Measurements from ENCODE around the gene DNAJB8.

Gene DNAJB8

DNA sequence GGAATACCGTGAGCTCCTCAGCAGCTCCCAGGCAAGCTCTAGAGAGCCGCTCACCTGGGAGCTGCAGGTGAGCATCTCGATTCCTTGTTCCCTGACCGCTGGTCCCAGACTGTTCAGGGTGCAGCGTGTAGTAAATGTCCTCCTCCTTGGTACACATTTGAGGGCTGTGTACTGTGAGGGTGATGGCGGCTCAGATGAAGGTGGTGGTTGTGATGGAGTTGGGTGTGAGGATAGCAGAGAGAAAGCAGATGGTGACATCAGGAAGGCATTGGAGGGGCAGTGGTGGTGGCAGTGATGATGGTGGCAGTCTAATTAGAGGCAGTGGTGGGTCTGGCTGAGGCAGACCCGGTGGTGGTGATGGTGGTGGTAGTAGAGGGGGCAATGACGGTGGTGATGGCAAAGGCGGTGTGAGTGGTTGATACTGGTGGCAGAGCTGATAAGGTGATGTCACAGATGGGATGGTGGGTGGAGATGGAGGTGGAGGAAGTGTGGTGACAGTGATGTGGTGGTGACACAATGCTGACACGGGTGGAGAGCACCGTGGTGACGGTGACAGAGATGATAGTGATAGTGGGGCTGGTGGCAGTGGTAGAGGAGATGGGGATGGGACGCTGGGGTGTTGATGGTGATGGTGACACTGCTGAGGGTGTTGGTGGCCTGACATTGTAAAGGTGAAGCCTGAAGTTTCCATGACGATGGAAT, at the start of gene DNAJB8:
DNAJB8 (minus strand) TSS at position 51 of the 702 bp plus-strand sequence. CDS start 3,645 bp downstream, outside the sequence.
- no peak for DNase-seq (ENCODE audit: low spot score)

DNA sequence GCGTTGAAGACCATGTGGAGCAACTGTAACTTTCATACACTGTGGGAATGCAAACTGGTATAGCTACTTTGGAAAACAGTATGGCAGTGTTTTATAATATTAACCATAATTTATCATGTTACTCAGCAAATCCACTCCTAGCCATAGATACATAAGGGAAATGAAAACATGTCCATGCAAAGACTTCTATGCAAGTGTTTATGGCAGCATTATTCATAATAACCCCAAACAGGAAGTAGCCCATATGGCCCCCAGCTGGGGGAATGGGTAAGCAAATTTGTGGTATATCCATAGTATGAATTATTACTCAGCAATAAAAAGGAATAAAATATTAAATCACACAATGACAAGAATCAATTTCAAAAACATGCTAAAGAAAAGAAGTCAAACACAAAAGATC, 49.3 kb upstream of the DNAJB8 start:
- no peak for DNase-seq (ENCODE audit: low spot score)

DNA sequence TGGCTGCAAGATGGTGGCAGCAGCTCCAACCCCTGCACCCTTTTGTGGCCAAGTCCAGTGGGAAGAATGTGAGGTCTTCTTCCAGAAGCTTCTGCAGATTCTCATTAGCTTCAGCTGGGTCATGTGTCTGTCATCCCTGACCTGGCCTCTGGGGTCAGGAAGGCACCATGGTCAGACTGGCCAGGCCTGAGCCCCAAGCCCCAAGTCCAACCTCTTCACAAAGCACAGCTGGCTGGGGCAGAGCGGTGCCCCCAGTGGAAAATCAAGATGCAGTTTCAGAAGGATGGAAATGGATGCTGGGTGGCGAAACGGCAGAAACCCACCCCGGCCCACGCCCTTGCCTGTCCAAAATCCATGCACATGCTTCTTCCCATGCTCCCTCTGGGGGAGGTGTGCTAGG, 42.2 kb upstream of the DNAJB8 start:
- no peak for DNase-seq (ENCODE audit: low spot score)

DNA sequence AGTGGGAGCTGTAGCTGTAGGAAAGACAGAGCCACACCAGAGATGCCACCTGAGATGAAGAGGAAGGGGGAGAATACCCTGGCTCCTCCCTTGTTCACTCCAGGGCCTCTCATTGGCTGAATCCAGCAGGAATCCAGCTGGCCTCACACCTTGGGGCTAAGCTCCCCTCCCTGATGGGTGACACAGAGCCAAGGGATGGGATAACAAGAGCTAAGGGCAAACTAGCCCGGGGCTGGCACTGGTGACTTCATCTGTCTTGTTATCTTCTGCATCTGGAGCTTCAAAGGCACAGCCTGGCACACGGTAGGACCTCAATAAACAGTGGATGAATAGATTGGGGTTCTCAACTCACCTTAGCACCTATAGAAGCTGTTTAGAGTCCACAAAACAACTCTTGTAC, 40.1 kb upstream of the DNAJB8 start:
- DNase-seq (ENCODE audit: low spot score) = no peak

DNA sequence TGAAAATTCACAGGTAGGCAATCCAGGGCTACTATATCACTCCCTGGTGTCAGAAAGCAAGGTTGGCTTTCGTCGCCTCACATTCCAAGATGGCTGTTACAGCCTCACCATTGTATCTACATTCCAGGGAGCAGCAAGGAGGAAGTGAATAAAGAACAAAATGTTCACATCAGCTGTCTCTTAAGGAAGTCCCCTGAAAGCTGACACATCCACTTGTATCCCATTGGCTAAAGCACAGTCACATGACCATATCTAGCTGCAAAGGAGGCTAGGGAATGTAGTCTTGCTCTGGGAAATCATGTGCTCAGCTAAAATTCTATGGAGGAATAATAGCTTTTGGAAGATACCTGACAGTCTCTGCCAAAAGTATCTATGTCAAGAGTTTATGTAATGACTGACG, 39.1 kb upstream of the DNAJB8 start:
- DNase-seq (ENCODE audit: low spot score) = peak; percentile 11

DNA sequence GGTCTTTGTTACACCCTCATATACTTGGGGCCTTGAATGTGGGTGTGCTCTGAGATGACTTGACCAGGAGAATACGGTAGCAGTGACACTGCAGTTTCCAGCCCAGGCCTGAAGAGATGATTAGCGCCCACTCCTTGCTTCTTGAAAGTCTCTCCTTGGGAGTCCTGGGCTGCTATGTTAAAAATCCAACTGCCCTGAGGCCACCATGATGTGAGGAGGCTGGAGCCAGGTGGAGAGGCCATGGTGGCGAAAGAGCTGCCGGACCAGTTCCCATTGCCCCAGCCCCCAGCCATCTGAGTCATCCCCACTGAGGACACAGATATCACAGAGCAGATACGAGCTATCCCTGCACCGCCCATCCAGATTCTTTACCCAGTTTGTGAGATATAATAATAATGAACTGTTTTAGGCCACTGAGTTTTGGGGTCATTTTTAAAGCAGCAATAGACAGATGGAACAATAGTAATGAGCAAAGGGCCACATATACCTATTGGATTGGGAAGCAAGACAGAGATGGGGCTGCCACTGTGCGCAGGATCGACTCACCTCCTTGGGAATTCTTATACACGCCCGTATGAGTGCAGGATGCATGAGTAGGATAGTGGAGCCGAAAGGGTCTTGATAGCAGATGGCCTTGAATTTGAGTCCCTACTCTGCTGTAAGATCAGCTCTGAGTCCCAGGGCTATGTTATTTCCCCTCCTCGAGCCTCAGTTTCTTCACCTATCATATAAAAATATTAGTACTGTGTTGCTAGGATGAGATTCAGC, 38.5 kb upstream of the DNAJB8 start:
- DNase-seq (ENCODE audit: low spot score) = no peak

DNA sequence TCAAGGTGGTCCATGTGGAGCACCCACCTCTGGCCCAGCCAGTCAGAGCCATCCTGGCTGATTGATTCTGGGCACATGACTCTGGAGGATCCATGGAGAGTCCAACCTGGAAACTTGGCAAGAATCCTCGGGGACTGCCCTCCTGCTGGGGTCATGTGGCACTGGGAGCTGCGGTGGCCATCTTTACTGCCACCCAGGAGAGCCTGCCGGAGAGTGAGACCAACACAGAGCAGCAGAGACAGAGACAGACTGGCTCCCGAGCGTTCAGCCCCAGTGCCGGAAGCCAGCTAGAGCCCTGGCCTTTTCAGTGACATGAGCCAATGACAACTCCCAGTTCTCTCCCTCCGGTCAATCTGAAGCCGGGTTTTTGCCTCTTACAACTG, 37.8 kb upstream of the DNAJB8 start:
- DNase-seq (ENCODE audit: low spot score) = no peak

DNA sequence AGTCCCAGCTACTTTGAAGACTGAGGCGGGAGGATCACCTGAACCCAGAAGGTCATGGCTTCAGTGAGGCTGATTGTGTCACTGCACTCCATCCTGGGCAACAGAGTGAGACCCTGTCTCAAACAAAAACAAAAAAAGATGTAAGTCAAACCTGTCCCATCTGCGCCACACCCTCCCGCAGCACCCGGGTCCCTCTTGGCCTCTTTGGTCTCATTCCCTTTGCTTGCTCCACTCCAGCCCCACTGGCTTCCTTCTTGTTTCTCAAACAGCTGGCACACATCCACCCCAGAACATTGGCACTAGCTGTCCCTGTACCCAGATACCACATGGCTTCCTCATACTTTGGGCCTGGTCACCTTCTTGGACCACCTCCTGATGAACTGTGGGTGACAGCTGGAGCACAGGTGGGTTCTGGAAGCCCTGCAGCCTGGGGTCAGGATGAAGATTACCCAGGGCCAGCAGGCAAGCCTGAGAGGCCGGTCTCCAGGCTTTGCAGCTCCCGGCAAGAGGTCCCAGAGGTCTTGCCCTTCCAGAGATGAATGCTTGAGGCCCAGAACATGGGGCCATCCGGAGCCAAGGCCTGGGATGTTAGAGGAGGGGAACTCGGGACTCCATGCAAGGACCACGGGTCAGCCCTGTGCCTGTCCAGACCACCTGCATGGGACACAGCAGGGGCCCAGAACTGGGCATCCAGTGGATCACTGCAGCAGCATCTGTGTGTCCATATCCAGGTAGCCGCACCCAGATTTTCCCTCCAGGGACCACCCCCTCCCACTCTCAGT, 37.3 kb upstream of the DNAJB8 start:
- no peak for DNase-seq (ENCODE audit: low spot score)

DNA sequence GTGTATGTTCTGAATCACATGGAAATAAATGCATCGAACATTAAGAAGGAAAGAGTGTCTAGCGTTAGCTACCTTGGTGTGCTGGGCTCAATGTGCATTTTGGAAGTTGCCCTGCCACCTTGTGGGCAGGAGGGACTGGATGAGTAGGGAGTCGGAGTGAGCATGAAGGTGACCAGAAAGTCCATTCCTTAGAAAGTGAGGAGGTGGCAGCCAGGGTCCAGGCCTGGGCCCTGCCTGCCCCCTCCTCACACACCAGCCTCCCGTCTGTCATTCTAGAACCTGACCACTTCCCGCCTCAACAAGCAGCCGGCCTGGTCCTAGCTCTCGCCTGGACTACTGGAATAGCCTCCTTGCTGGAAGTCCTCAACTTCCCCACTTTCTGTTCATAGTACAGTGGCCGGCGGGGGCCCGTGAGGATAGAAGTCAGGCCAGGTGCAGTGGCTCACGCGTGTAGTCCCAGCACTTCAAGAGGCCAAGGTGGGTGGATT, 36.5 kb upstream of the DNAJB8 start:
- peak; percentile 22 for DNase-seq (ENCODE audit: low spot score)

DNA sequence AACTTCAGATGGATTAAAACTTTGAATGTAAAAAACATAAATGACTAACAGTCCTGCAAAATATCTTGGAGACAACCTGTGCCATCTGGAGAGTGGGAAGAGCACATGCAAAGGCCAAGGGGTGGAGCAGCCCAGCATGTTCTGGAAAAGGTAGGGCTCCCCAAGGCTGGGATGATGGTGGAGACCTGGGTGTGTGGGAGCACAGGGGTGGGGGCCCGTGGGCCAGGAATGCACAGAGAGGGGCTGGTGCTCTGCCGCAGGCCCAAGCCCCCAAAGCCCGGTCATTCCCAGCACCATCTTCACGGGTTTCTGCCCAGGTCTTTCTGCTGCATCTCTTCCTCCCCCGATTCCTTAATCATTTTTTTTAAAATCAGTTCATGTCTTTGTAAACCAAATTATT, 36.0 kb upstream of the DNAJB8 start:
- DNase-seq (ENCODE audit: low spot score) = no peak

DNA sequence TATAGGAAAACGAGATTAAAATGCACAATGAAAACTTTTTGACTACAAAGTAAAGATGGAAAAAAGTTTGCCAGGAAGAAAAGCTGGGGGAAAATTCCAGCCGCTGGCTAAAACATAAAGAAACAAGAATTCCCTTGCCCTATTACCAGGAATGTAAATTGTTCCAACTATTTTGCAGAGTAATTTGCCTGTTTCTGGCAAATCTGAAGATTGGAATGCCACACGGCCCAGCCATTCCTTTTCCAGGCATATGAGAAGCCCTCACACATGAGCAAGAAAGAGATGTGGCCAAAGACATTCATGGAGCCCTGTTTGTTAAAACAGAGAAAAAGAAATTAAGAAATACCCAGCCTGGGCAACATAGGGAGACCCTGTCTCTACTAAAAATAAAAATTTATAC, 34.7 kb upstream of the DNAJB8 start:
- DNase-seq (ENCODE audit: low spot score) = no peak

DNA sequence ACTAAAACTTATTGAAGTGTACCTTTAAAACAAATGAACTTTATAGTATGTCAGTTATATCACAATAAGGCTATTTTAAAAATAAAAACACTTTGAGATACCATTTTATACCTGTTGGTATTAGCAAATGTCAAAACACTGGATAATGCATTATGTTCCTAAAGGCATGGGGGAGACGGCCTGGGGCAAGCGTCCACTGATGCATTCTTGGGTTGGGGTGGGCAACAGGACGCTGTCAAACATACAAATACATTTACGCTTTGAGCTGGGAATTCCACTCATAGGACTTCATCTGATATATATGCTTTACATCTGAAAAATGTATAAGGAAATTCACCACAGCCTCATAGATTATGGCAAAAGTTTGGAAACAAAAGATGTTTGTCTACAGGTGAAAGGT, 33.9 kb upstream of the DNAJB8 start:
- DNase-seq (ENCODE audit: low spot score) = no peak

DNA sequence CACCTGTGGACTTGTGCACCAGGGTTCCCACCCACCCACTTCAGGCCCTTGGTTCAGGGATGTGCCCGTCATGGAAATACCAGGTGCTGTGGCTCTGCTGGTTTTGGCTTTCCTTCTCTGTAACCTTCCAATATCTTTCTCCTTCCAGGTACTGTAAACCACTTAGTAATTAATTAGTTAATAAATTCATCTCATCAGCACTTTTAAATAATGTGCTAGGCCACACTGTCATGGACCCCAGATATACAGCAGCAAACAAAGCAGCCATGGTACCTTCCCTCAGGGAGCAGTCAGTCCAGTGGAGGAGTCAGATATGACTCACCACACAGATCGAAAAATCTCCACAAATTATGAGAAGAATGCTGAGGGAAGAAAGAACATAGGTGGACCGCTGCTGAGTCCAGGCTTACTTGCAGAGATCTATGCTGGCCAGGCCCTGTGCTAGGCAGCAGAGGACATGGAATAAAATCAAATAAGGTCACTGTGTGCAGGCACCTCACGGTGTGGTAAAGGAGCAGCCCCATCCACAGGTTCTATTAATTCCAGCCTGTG, 33.1 kb upstream of the DNAJB8 start:
- DNase-seq (ENCODE audit: low spot score) = peak; percentile 20

DNA sequence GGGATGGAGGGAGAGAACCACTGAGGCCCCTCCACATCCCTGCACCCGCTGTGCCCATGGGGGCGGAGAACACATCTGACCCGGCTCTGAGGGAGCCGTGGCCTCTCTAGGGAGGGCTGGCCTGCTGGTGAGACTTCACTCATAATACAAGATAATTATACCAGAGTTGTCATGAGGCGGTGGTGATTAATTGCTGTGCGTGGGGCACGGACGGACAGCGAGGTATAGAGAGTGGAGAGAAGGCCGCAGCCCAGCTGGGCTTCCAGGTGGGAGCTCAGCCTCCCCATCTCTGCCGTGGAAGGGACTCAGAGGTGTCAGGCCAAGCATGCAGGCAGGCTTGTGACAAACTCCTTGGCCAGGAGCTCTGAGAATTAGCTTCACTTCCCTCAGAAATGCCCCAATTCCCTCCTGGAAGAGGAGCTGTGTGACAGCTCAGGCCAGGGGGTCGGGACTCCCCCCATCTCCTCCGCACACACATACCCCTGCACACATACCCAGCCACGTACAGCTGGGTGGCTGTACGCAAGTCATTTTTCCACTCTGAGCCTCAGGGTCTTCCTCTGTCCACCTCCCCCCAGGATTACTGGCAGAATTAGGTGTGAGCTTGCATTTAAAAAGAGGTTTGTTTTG, 32.3 kb upstream of the DNAJB8 start:
- no peak for DNase-seq (ENCODE audit: low spot score)

DNA sequence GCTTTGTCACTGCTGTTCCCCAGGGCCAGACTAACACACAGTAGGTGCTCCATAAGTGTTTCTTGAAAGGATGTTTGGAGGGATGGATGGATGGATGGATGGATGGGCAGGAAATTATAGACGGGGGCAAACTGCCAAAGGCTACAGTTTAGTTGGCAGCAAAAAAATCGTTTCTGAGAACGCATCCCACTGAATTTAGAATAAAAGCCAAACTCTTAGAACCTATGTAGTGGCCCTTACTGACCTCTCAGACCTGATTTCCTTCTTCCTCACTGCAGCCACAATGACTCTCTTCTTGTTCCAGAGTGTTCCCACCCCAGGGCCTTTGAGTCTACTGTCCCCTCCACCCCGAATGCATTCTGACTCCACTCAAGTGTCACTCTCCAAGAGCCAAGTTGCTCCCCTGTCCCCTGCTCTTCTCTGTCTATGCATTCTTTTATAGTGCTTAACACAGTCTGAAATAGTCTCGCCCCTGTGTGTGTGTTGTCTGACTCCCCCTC, 31.5 kb upstream of the DNAJB8 start:
- no peak for DNase-seq (ENCODE audit: low spot score)

DNA sequence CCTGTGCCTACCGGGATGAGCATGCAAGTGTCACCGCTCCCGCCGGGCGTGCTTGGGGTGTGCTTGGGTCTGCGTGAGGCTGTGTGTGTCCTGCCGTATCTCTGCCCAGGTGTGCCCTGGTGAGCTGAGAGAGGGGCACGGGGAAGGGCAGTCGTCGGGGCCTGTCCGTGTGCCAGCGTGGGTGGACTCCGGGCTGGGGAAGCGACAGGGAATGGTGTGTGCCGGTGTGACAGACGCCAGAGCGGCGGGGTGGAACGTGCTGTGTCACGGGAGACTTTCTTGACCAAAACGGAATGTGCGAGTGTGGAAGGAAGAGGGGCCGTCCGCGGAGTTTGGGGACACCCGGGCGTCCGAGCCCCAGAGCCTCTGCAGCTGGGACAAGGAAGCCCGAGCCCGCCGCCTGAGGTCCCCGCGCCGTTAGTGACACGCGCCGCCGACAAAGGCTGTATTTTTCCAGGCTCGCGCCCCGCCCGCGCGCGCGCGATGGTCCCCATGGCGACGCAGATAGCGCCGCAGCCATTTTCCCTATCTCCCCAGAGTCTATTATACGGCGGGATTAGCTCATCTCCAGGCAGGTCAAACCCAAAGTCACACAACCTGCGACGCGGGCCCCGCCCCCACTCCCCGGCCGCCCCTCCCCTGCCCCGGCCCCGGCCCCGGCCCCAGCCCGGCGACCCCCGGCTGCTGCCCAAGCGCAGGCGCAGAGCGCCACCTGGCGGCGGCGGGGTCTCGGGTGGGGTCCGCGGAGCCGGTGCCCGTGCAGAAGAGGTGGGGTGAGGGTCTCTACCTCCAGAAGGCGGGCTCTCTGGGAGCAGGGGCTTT, 30.8 kb upstream of the DNAJB8 start:
- DNase-seq (ENCODE audit: low spot score) = peak; percentile 60

DNA sequence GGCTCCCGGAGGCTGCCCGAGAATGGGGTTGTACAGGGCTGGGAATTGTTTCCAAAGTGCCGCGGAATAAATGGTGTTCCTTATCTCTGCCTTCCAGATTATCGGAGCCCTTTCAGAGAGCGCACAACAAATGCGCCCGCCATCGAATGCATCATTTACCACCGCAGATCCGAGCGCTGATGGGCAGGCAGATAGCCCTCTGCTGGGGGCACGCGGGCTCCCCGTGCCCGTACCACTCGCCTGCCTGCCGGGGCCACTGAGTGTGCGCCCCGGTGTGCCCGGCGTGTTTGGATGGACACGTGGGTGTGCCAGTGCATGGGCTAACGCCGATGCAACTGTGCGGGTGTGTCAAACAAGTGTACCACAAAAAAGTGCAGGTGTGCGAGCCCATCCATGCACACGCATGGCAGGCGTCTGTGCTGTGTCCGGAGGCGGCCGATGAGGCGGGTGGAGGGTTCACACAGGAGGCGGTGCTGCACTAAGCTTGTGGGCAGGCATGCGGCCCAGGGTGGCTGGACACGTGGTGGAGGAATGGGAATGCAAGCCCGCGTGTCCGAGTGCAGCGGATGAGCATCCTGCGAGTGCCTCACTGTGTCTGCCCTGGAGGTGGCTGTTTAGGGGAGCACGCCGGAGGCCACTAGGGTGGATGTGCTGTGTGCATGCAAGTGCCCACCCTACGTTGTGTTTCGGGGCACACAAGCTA, 30.1 kb upstream of the DNAJB8 start:
- DNase-seq (ENCODE audit: low spot score) = no peak

DNA sequence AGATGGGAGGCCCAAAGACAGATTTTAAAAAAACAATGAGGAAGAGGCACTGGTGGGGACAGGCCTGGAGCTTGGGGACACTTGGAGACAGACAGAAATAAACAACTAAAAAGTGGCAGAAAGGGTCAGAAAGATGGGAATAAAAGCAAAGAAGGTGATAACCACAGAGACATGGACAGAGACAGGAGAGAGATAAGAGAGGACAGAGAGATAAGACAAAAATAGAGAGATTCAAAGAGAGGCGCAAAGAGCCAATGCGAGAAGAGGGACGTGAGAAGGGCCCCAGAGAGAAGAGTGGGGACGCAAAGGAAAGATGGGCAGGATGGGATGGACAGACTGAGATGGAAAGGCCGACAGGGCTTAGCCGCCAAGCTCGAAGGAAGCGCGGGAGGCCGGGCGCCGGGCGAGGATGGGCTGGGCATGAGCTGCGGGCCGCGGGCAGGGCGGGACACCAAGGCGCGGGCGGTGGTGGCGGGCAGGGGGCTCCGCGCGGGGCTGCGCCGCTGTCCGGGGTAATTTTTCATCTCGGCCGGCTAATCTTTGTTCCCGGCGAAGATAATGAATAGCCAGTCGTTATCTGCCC, 29.4 kb upstream of the DNAJB8 start:
- no peak for DNase-seq (ENCODE audit: low spot score)

DNA sequence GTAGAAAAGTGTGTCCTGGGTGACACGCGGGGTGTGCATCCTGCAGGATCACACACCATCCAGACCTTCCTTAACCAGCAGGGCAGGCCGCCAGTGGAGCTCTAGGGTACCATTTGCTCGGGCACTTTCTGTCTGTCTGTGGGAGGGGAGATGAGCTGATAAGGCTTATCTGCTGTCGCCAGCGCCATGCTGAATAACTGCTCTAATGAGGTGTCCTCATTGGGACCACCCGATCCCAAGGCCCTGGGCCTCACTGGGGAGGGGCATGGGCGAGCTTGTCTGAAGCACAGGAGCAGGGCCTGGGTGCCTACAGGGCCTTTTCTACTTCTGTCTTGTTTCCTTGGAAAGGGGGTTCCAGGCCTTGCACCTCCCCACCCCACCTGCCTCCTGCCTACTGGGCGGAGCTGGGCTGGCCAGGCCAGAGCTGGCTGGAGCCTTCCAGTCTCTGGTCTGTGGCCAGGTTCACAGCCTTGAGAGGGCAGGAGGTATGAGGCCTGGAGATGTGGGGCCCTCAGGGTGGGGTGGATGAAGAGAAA, 28.8 kb upstream of the DNAJB8 start:
- DNase-seq (ENCODE audit: low spot score) = no peak

DNA sequence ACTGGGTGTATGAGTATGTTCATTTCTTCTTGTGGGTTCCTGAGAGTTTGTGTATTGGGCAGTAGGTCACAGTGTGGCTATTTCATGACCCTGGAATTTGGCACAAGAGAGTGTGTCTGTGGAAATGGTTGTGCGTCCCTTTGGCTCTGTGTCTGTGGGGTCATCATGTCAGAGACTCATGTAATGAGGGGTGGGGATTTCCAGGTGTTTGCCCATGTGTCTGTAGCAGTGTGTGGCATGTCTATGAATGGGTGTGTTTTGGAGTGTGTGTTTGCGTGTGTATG, 27.6 kb upstream of the DNAJB8 start:
- DNase-seq (ENCODE audit: low spot score) = no peak
